Measurements from ENCODE around the gene SRP68.

- TF ChIP-seq CTCF (IDR thresholded peaks at IDR 0.05) (no peak), EZH2 (IDR thresholded peaks at IDR 0.05) (no peak), EZH2phosphoT487 (IDR thresholded peaks at IDR 0.05) (no peak)
Observed at GRCh38 chr17:76082326-76083251, 10.3 kb upstream of the SRP68 start.

Data from neural progenitor cell (in vitro differentiated cells).